ENCODE data around the gene LDLRAD2. TPM values are rescaled to one million over a fixed set of nuclear protein-coding genes. Genes with fewer than 3 reads are reported as not detected.

LDLRAD2 gene
- total RNA-seq, 1 experiment from 2014 or later = not detected

DNA sequence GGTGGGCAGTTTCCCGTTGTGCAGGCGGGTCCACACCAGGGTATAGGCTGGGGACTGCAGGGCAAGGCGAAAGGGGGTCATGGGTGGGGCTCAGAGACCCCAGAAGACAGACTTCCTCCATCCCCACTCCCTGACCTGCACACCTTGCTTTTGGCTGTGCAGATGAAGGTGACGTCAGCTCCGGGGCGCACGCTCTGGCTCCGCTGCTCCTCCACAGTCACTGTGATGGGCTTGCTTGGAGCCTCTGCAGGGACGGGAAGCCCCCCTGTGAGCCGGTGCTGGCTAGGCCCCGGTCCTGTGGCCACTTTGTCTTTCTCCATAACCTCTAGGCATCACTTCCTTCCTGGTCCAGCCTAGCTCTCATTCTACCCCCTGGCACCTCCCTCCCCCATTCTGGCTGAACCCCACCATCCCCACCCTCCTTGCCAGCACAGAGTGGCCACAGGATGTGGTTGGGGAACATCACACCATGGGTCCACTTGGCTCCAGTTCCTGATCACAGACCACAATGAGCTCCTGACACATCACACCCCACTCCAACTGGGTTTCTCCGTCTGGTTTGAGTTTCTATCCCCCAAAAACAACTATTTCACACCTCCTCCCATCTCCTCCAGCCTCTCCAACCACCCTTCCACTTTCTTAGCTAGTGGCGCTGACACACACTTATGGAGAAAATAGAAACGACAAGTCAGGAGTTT is 45.2 kb downstream of the LDLRAD2 start:
- TF ChIP-seq EZH2 (IDR thresholded peaks at IDR 0.05; ENCODE audit: low read length, unreplicated experiment) (no peak), EZH2phosphoT487 (IDR thresholded peaks at IDR 0.05; ENCODE audit: borderline replicate concordance, low read length) (no peak)
- TF ChIP-seq, protein P1, sequence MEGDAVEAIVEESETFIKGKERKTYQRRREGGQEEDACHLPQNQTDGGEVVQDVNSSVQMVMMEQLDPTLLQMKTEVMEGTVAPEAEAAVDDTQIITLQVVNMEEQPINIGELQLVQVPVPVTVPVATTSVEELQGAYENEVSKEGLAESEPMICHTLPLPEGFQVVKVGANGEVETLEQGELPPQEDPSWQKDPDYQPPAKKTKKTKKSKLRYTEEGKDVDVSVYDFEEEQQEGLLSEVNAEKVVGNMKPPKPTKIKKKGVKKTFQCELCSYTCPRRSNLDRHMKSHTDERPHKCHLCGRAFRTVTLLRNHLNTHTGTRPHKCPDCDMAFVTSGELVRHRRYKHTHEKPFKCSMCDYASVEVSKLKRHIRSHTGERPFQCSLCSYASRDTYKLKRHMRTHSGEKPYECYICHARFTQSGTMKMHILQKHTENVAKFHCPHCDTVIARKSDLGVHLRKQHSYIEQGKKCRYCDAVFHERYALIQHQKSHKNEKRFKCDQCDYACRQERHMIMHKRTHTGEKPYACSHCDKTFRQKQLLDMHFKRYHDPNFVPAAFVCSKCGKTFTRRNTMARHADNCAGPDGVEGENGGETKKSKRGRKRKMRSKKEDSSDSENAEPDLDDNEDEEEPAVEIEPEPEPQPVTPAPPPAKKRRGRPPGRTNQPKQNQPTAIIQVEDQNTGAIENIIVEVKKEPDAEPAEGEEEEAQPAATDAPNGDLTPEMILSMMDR (conservative IDR thresholded peaks at IDR 0.05; ENCODE audit: low read depth, low read length) = no peak
- no peaks in the 10 kb centered on the region for H3F3A ChIP-seq (ENCODE audit: low read length, unreplicated experiment)
- no peak overlapping the region for H2AFZ ChIP-seq (ENCODE audit: low read length)
- no peaks in the 10 kb centered on the region for H3K27me3 ChIP-seq (ENCODE audit: low read length)
- H3K9me3 ChIP-seq (ENCODE audit: low read length) = no peaks in the 10 kb centered on the region
- H4K20me1 ChIP-seq (ENCODE audit: low read length) = no peaks in the 10 kb centered on the region
- H3K9ac ChIP-seq (ENCODE audit: low read length) = no peak overlapping the region
- ChIA-PET CTCF (no interaction called here), POLR2A (ENCODE audit: unreplicated experiment) (no interaction called here)
- no peak overlapping the region for H3K27ac ChIP-seq (ENCODE audit: low read length)
- H3K79me2 ChIP-seq (ENCODE audit: low read length) = no peaks in the 10 kb centered on the region
- no peak for ATAC-seq
- no peak overlapping the region for H3K4me2 ChIP-seq (ENCODE audit: low read length)
- H3K9me2 ChIP-seq (replicated peaks; ENCODE audit: low read length) = no peaks in the 10 kb centered on the region
- BruUV-seq (replicated peaks) = no TSS peak
- peaks cover 21% of the 10 kb centered on the region for H3K36me3 ChIP-seq (ENCODE audit: low read depth, low read length)
- DNase-seq = no peak
- intact Hi-C loops (cut with micrococcal nuclease) = no loop called here
- no peak overlapping the region for H3K4me3 ChIP-seq (ENCODE audit: low read length)
- H3K4me1 ChIP-seq (ENCODE audit: insufficient read depth, low read length) = peaks cover 7% of the 10 kb centered on the region

GRCh38 chr1:21857840-21858670 is 46.0 kb downstream of the LDLRAD2 start:
- no peak overlapping the region for H3K27ac ChIP-seq (ENCODE audit: low read length)
- H3K9me2 ChIP-seq (replicated peaks; ENCODE audit: low read length) = no peaks in the 10 kb centered on the region
- ChIA-PET CTCF (no interaction called here), POLR2A (ENCODE audit: unreplicated experiment) (no interaction called here)
- H2AFZ ChIP-seq (ENCODE audit: low read length) = no peak overlapping the region
- no peaks in the 10 kb centered on the region for H3F3A ChIP-seq (ENCODE audit: low read length, unreplicated experiment)
- intact Hi-C loops (cut with micrococcal nuclease) = no loop called here
- H3K9ac ChIP-seq (ENCODE audit: low read length) = no peak overlapping the region
- no peak overlapping the region for H3K4me2 ChIP-seq (ENCODE audit: low read length)
- TF ChIP-seq EZH2 (IDR thresholded peaks at IDR 0.05; ENCODE audit: low read length, unreplicated experiment) (no peak), EZH2phosphoT487 (IDR thresholded peaks at IDR 0.05; ENCODE audit: borderline replicate concordance, low read length) (no peak)
- H3K36me3 ChIP-seq (ENCODE audit: low read depth, low read length) = peaks cover 18% of the 10 kb centered on the region
- H3K4me1 ChIP-seq (ENCODE audit: insufficient read depth, low read length) = peaks cover 8% of the 10 kb centered on the region
- H3K27me3 ChIP-seq (ENCODE audit: low read length) = no peaks in the 10 kb centered on the region
- H3K4me3 ChIP-seq (ENCODE audit: low read length) = no peak overlapping the region
- no peaks in the 10 kb centered on the region for H3K9me3 ChIP-seq (ENCODE audit: low read length)
- BruUV-seq (replicated peaks) = no TSS peak
- ATAC-seq (no peak), DNase-seq (no peak)
- no peaks in the 10 kb centered on the region for H4K20me1 ChIP-seq (ENCODE audit: low read length)
- H3K79me2 ChIP-seq (ENCODE audit: low read length) = no peaks in the 10 kb centered on the region

GRCh38 chr1:21859669-21860179 is 47.7 kb downstream of the LDLRAD2 start:
- CTCF ChIA-PET = no interaction called here
- H3K27ac ChIP-seq (ENCODE audit: low read length) = no peak overlapping the region
- H3K4me3 ChIP-seq (ENCODE audit: low read length) = no peak overlapping the region
- no peak for ATAC-seq
- no peaks in the 10 kb centered on the region for H4K20me1 ChIP-seq (ENCODE audit: low read length)
- DNase-seq = no peak
- H3K79me2 ChIP-seq (ENCODE audit: low read length) = no peaks in the 10 kb centered on the region
- H3F3A ChIP-seq (ENCODE audit: low read length, unreplicated experiment) = no peaks in the 10 kb centered on the region
- H3K9me3 ChIP-seq (ENCODE audit: low read length) = no peaks in the 10 kb centered on the region
- H3K36me3 ChIP-seq (ENCODE audit: low read depth, low read length) = peaks cover 18% of the 10 kb centered on the region
- intact Hi-C loops (cut with micrococcal nuclease) = no loop called here
- H3K9me2 ChIP-seq (replicated peaks; ENCODE audit: low read length) = no peaks in the 10 kb centered on the region
- H3K9ac ChIP-seq (ENCODE audit: low read length) = no peak overlapping the region
- no TSS peak for BruUV-seq (replicated peaks)
- TF ChIP-seq EZH2 (IDR thresholded peaks at IDR 0.05; ENCODE audit: low read length, unreplicated experiment) = no peak
- TF ChIP-seq EZH2phosphoT487 (IDR thresholded peaks at IDR 0.05; ENCODE audit: borderline replicate concordance, low read length) = no peak
- TF ChIP-seq, protein P1 (conservative IDR thresholded peaks at IDR 0.05; ENCODE audit: low read depth, low read length) = no peak
- H3K4me2 ChIP-seq (ENCODE audit: low read length) = no peak overlapping the region
- peaks cover 8% of the 10 kb centered on the region for H3K4me1 ChIP-seq (ENCODE audit: insufficient read depth, low read length)
- no peak overlapping the region for H2AFZ ChIP-seq (ENCODE audit: low read length)
- POLR2A ChIA-PET (ENCODE audit: unreplicated experiment) = no interaction called here
- no peaks in the 10 kb centered on the region for H3K27me3 ChIP-seq (ENCODE audit: low read length)

Measured in PC-3 (cell line).